Retinal pigment epithelial cell (primary cell): ENCODE results near the gene ZNF784.

Experiments
- DNase-seq: peaks from one replicate; pipeline ENCODE4 v3.0.0-alpha.2; 2010; ENCODE audit warnings: low read depth
- H3K4me3 ChIP-seq: 2 replicates; pipeline ENCODE4 v1.5.1; 2011; ENCODE audit warnings: mild to moderate bottlenecking, low read length, control low read depth, moderate library complexity
- CTCF ChIP-seq: conservative IDR thresholded peaks from 2 replicates; pipeline ENCODE4 v1.5.1; 2011; ENCODE audit warnings: low read depth, low read length, control low read depth, inconsistent platforms

ZNF784 gene

GRCh38 chr19:55624109-55625003 lies at the start of gene ZNF784:
Gene ZNF784, minus strand, starts transcription at chr19:55624566. Its CDS starts 5 bp downstream, at chr19:55624561.
- DNase-seq: peak; percentile 45
- TF ChIP-seq CTCF: no peak
- H3K4me3 ChIP-seq: peak within 1 kb of the TSS; percentile 67

GRCh38 chr19:55673889-55674288 lies 49.5 kb upstream of the ZNF784 start:
- H3K4me3 ChIP-seq: no peak overlapping the region
- no peak for TF ChIP-seq CTCF
- no peak for DNase-seq

GRCh38 chr19:55673465-55673864 lies 49.1 kb upstream of the ZNF784 start:
- TF ChIP-seq CTCF: no peak
- DNase-seq: no peak
- no peak overlapping the region for H3K4me3 ChIP-seq

- no peak overlapping the region for H3K4me3 ChIP-seq
- no peak for DNase-seq
- no peak for TF ChIP-seq CTCF
Observed at GRCh38 chr19:55672418-55672817, 48.1 kb upstream of the ZNF784 start.

- no peak overlapping the region for H3K4me3 ChIP-seq
- no peak for TF ChIP-seq CTCF
- DNase-seq: no peak
Observed at GRCh38 chr19:55671054-55671378, 46.6 kb upstream of the ZNF784 start.

GRCh38 chr19:55670280-55671053 lies 46.1 kb upstream of the ZNF784 start:
- no peak overlapping the region for H3K4me3 ChIP-seq
- DNase-seq: no peak
- TF ChIP-seq CTCF: no peak
